ENCODE data around the gene FOXL2. TPM values are rescaled to one million over a fixed set of nuclear protein-coding genes. Genes with fewer than 3 reads are reported as not detected.

FOXL2 gene
- total RNA-seq, 1 experiment from 2014 or later = 0.22 TPM

DNA sequence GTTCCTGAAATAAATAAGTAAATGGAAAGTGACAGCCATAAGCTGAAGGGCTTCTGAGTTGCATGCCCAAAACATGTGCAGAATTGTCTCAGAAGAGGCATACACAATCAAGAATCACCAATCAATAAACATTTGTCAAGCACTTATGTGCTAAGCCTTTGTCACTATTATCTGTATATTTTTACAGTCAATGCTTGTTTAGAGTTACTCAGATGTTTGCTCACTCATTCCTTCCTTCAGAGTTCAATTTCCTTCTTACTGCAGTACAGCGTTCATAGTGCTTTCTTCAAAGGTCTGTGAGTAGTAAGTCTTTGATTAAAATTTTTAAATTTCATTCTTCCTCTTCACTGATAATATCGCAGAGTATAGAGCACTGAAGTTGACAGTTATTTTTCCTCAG lies 17.3 kb upstream of the FOXL2 start:
- TF ChIP-seq, protein P1, sequence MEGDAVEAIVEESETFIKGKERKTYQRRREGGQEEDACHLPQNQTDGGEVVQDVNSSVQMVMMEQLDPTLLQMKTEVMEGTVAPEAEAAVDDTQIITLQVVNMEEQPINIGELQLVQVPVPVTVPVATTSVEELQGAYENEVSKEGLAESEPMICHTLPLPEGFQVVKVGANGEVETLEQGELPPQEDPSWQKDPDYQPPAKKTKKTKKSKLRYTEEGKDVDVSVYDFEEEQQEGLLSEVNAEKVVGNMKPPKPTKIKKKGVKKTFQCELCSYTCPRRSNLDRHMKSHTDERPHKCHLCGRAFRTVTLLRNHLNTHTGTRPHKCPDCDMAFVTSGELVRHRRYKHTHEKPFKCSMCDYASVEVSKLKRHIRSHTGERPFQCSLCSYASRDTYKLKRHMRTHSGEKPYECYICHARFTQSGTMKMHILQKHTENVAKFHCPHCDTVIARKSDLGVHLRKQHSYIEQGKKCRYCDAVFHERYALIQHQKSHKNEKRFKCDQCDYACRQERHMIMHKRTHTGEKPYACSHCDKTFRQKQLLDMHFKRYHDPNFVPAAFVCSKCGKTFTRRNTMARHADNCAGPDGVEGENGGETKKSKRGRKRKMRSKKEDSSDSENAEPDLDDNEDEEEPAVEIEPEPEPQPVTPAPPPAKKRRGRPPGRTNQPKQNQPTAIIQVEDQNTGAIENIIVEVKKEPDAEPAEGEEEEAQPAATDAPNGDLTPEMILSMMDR (conservative IDR thresholded peaks at IDR 0.05) = no peak

More for the DNA sequence above, 17.3 kb upstream of the FOXL2 start:
- Mint-ChIP-seq H3K36me3 (ENCODE audit: insufficient read depth in 1 of 3, low read depth in 3 of 3) (peaks cover 0 to 16% (median 4%) of the 10 kb centered on the region in 3 experiments; a peak in 4 of 7 replicates), H3K27me3 (ENCODE audit: low read depth) (peaks cover 44% of the 10 kb centered on the region), H3K4me1 (peaks cover 0 to 3% of the 10 kb centered on the region in 2 experiments; a peak in 1 of 4 replicates), H3K27ac (no peak overlapping the region), H3K4me3 (no peak overlapping the region), H3K9me3 (peaks cover 19% of the 10 kb centered on the region in 2 experiments)
- Histone ChIP-seq H3K18ac (ENCODE audit: insufficient read length, low read depth, low read length) (no peak overlapping the region), H4K20me1 (ENCODE audit: control insufficient read depth, insufficient read depth, insufficient read length) (no peaks in the 10 kb centered on the region), H2AFZ (ENCODE audit: low read length) (no peak overlapping the region), H3K14ac (ENCODE audit: insufficient read depth, low read length) (no peak overlapping the region), H3K23me2 (ENCODE audit: insufficient read length, low read depth, low read length, poor library complexity, severe bottlenecking) (no peaks in the 10 kb centered on the region), H2BK20ac (ENCODE audit: low read depth, low read length, poor library complexity, severe bottlenecking) (no peak overlapping the region), H3K23ac (ENCODE audit: insufficient read length, low read depth, low read length) (no peak overlapping the region), H3K56ac (ENCODE audit: insufficient read length, low read depth, low read length) (no peak overlapping the region), H4K91ac (ENCODE audit: insufficient read length, low read depth, low read length) (no peak overlapping the region), H3K9me3 (ENCODE audit: control insufficient read depth, low read depth, low read length) (no peaks in the 10 kb centered on the region), H3K4me2 (ENCODE audit: insufficient read depth, insufficient read length, low read length) (no peak overlapping the region), H2BK120ac (ENCODE audit: low read depth, low read length, poor library complexity, severe bottlenecking) (no peak overlapping the region), H2BK15ac (ENCODE audit: low read depth, low read length) (no peak overlapping the region), H3K4me1 (ENCODE audit: insufficient read depth, low read length) (no peaks in the 10 kb centered on the region), H2AK5ac (ENCODE audit: insufficient read length, low read length) (no peak overlapping the region), H3T11ph (ENCODE audit: low read length) (no peak overlapping the region), H3K9ac (ENCODE audit: extremely low read depth, insufficient read length, low read length) (no peak overlapping the region), H3K79me2 (ENCODE audit: insufficient read depth, low read length) (no peaks in the 10 kb centered on the region), H4K8ac (replicated peaks; ENCODE audit: insufficient read length, low read depth, low read length) (no peak overlapping the region), H3K27ac (ENCODE audit: insufficient read length, low read depth, low read length) (no peak overlapping the region), H3K79me1 (ENCODE audit: insufficient read depth, low read depth, low read length, poor library complexity, severe bottlenecking) (no peaks in the 10 kb centered on the region), H2BK5ac (ENCODE audit: insufficient read length, low read length) (no peak overlapping the region), H4K5ac (ENCODE audit: insufficient read length, low read depth, low read length) (no peak overlapping the region), H2BK12ac (ENCODE audit: insufficient read length, low read depth, low read length) (no peak overlapping the region), H3K27me3 (ENCODE audit: insufficient read depth, low read length) (no peaks in the 10 kb centered on the region), H3K4ac (ENCODE audit: low read depth, low read length) (no peak overlapping the region)
- no CpG with 5 or more reads among the region's 2 CpGs for WGBS (ENCODE audit: extremely low coverage, insufficient read length, low lambda C conversion rate)
- no peak for DNase-seq

Data from H9 (cell line).